Fibroblast of lung (primary cell): Measurements from ENCODE around the gene TOX3. TPM values are rescaled to one million over a fixed set of nuclear protein-coding genes. Genes with fewer than 3 reads are reported as not detected.

Experiments
- DNase-seq, 2 donors: peaks; one replicate each; pipeline versions ENCODE4 v3.0.0 to v3.0.0-alpha.2; 2010; ENCODE audit warnings: low read depth in 2 of 2
- H2AFZ ChIP-seq: 2 replicates; pipeline ENCODE4 v1.5.1; 2012; ENCODE audit warnings: low read length, control low read depth, inconsistent platforms
- H3K27ac ChIP-seq: 2 replicates; pipeline ENCODE4 v1.5.1; 2011; ENCODE audit warnings: low read length, control low read depth; ENCODE audit not compliant: insufficient read depth
- H3K27me3 ChIP-seq: 2 replicates; pipeline ENCODE4 v1.5.1; 2011; ENCODE audit warnings: mild to moderate bottlenecking, low read length; ENCODE audit not compliant: control insufficient read depth, insufficient read depth
- H3K36me3 ChIP-seq: 2 replicates; pipeline ENCODE4 v1.5.1; 2011; ENCODE audit warnings: low read length; ENCODE audit not compliant: control insufficient read depth, insufficient read depth
- H3K4me1 ChIP-seq: 2 replicates; pipeline ENCODE4 v1.5.1; 2011; ENCODE audit warnings: low read length; ENCODE audit not compliant: control insufficient read depth, insufficient read depth; ENCODE audit errors: extremely low read depth
- H3K4me2 ChIP-seq: 2 replicates; pipeline ENCODE4 v1.5.1; 2011; ENCODE audit warnings: low read length, control low read depth; ENCODE audit not compliant: insufficient read depth; ENCODE audit errors: extremely low read depth
- H3K4me3 ChIP-seq, 4 experiments: fragments of 200-600 bp in 1 of 4; sonication (generic) in 1 of 4; replicated peaks in 1 of 4; 2 replicates each; pipeline ENCODE4 v1.5.1; 2011 to 2016; ENCODE audit warnings: low read length in 4 of 4, low read depth in 3 of 4, mild to moderate bottlenecking in 3 of 4, control low read depth in 2 of 4, inconsistent platforms in 1 of 4, mixed read lengths in 1 of 4; ENCODE audit not compliant: insufficient read depth in 1 of 4; ENCODE audit errors: control extremely low read depth in 1 of 4
- H3K79me2 ChIP-seq: 2 replicates; pipeline ENCODE4 v1.5.1; 2012; ENCODE audit warnings: mild to moderate bottlenecking, low read length, inconsistent platforms; ENCODE audit not compliant: control insufficient read depth, insufficient read depth
- H3K9ac ChIP-seq: 2 replicates; pipeline ENCODE4 v1.5.1; 2011; ENCODE audit warnings: mild to moderate bottlenecking, low read length, control low read depth; ENCODE audit not compliant: insufficient read depth
- H3K9me3 ChIP-seq: 2 replicates; pipeline ENCODE4 v1.5.1; 2012; ENCODE audit warnings: low read depth, low read length; ENCODE audit not compliant: control insufficient read depth, insufficient read depth
- H4K20me1 ChIP-seq: 2 replicates; pipeline ENCODE4 v1.5.1; 2011; ENCODE audit warnings: low read length; ENCODE audit not compliant: control insufficient read depth, insufficient read depth; ENCODE audit errors: extremely low read depth
- EZH2 ChIP-seq: IDR thresholded peaks from 2 replicates; pipeline ENCODE4 v1.5.1; 2012; ENCODE audit warnings: low read length, control low read depth, mild to moderate bottlenecking; ENCODE audit errors: missing control alignments
- polyA minus RNA-seq: library from RNA; depleted of rRNA, polyadenylated mRNA; stranded (reverse); fragments of >200 nt; gene quantifications from 2 replicates; pipeline ENCODE4 v1.2.3, GENCODE V29; 2011; ENCODE audit warnings: low replicate concordance
- polyA plus RNA-seq, 2 donors: library from polyadenylated mRNA; depleted of rRNA in 1 of 2; stranded (reverse) in 1 of 2; unstranded in 1 of 2; fragments of >200 nt; gene quantifications; 2 replicates each; pipeline ENCODE4 v1.2.1, GENCODE V29; 2011 to 2012; ENCODE audit warnings: missing spikeins in 1 of 2
- total RNA-seq: library from RNA; depleted of rRNA; stranded (reverse); fragments of >200 nt; gene quantifications from 2 replicates; pipeline ENCODE4 v1.2.1, GENCODE V29; 2014
- TF ChIP-seq, protein P1 (sequence below), 2 donors: IDR thresholded peaks in 1 of 2; conservative IDR thresholded peaks in 1 of 2; 1 replicate in 1 of 2; 2 replicates in 1 of 2; pipeline ENCODE4 v1.5.1; 2011 to 2012; ENCODE audit warnings: low read length in 2 of 2, control low read depth in 1 of 2, inconsistent platforms in 1 of 2, low read depth in 1 of 2, mild to moderate bottlenecking in 1 of 2

The TOX3 gene
- total RNA-seq = not detected in 2 replicates
- not detected in 2 replicates for polyA plus RNA-seq
- polyA plus RNA-seq (2012) = not detected in 2 replicates
- polyA minus RNA-seq = not detected in 2 replicates

DNA sequence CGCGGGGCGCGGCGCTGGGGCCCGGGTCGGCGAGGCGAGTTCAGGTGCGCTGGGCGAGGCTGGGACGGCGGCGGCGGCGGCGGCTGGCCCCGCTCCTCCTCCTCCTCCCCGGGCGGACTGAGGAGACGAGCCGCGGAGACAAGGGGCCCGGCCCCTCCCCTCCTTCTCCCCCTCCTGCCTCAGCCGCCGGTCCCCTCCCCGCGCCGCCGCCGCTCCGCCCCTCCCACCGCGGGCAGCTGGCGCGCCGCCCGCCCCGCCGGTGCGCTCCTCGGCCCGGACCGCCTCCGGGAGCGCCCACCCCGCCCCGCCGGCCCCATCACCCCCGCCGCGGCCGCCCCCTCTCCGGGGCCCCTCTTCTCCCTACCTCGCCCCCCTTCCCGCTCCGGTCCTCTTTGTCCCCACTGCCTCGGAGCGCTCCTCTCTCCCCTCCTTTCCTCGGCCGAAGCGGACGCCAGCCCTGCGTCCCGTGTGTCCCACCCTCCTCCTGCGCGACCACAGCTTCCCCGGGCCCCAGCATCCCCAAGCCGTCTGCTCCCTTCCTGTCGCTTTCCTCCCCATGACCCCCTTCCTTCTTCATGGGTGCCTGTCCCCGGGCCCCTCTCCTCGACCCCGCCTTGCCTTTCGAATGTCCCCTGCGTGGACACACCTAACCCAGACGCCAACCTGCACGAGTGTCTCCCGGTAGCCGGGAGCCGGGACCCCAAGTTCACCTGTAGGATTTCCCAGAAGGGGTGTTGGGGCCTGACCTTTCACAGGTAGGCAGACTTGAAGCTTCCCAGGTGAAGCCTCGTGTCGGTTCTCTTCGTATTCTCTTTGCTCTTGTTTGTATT is at the start of gene TOX3:
Gene TOX3 (minus strand): TSS at position 140 of the 830 bp plus-strand sequence. CDS start 420 bp downstream, outside the sequence.
- Histone ChIP-seq H4K20me1 (no peaks in the 10 kb centered on the region), H3K27ac (no peak within 1 kb of the TSS), H3K4me2 (no peak within 1 kb of the TSS), H3K9me3 (no peaks in the 10 kb centered on the region), H3K9ac (no peak within 1 kb of the TSS), H3K79me2 (no peaks in the 10 kb centered on the region), H3K27me3 (peaks cover 5% of the 10 kb centered on the region), H2AFZ (no peak within 1 kb of the TSS), H3K4me3 (peak within 1 kb of the TSS in 1 of 4 experiments; percentile 51), H3K4me1 (no peaks in the 10 kb centered on the region), H3K36me3 (no peaks in the 10 kb centered on the region)
- peak; percentile 54 for TF ChIP-seq EZH2
- TF ChIP-seq, protein P1, sequence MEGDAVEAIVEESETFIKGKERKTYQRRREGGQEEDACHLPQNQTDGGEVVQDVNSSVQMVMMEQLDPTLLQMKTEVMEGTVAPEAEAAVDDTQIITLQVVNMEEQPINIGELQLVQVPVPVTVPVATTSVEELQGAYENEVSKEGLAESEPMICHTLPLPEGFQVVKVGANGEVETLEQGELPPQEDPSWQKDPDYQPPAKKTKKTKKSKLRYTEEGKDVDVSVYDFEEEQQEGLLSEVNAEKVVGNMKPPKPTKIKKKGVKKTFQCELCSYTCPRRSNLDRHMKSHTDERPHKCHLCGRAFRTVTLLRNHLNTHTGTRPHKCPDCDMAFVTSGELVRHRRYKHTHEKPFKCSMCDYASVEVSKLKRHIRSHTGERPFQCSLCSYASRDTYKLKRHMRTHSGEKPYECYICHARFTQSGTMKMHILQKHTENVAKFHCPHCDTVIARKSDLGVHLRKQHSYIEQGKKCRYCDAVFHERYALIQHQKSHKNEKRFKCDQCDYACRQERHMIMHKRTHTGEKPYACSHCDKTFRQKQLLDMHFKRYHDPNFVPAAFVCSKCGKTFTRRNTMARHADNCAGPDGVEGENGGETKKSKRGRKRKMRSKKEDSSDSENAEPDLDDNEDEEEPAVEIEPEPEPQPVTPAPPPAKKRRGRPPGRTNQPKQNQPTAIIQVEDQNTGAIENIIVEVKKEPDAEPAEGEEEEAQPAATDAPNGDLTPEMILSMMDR (conservative IDR thresholded peaks at IDR 0.05 in 1 of 2, IDR thresholded peaks at IDR 0.05 in 1 of 2; ENCODE audit: low read depth in 1 of 2, low read length in 2 of 2) = no peak
- DNase-seq = no peak

DNA sequence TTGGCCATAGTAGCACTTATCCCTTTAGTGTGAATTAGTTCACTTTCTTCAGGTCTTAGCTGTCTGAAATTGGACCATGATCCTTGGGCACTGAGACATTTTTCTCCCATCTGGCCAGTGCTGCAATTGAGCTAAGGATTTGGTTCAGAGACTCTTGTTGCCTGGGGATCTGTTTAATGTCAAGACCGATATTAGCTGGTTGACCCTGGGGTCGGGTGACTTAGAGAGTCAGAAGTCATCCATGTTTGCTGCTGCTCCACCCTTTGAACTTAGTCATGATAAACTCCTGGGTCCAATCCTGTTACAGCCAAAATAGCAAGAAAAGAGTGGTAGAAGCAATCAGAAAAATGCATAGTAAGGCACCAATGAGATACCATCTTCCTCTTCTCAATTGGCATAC is 45.8 kb upstream of the TOX3 start:
- no peaks in the 10 kb centered on the region for H3K27me3 ChIP-seq
- no peaks in the 10 kb centered on the region for H3K36me3 ChIP-seq
- no peaks in the 10 kb centered on the region for H3K9me3 ChIP-seq
- no peak for TF ChIP-seq EZH2
- TF ChIP-seq, protein P1 (conservative IDR thresholded peaks at IDR 0.05 in 1 of 2, IDR thresholded peaks at IDR 0.05 in 1 of 2; ENCODE audit: low read depth in 1 of 2, low read length in 2 of 2) = no peak
- no peak overlapping the region for H3K4me3 ChIP-seq
- no peak overlapping the region for H2AFZ ChIP-seq
- no peak for DNase-seq
- H4K20me1 ChIP-seq = no peaks in the 10 kb centered on the region
- H3K4me2 ChIP-seq = no peak overlapping the region
- H3K27ac ChIP-seq = no peak overlapping the region
- no peak overlapping the region for H3K9ac ChIP-seq
- H3K4me1 ChIP-seq = no peaks in the 10 kb centered on the region
- H3K79me2 ChIP-seq = no peaks in the 10 kb centered on the region

DNA sequence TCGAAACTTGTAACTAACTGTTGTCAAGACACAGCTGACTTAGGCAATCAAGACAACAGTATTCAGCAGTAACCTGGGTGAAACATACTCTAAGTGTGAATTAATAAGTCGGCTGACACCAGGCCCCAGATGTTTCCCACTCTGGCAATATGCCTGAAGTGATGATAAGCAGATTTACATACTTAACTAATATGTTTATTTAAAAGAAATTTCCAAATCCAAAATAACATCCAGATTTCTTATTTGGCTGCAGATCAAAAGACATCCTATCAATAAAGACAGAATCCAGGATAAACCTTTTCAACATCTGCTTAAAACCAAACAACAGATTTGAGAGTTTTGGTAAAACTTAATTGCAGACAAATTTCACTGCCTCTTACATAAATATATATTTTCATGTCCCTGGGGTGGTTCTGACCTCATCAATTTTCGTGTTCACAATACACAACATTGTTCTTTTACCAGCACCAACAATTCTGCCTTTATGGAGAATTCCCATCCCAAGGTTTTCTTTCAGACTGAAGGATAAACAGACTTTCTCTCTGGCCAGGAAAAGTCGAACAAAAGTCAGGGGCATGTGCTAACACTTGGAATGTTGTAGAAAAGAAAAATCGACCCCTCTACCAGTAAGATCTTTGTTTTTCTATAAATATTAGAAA is 45.1 kb upstream of the TOX3 start:
- Histone ChIP-seq H4K20me1 (no peaks in the 10 kb centered on the region), H3K9me3 (no peaks in the 10 kb centered on the region), H3K9ac (no peak overlapping the region), H3K36me3 (no peaks in the 10 kb centered on the region), H3K4me2 (no peak overlapping the region), H3K4me1 (no peaks in the 10 kb centered on the region), H3K27me3 (no peaks in the 10 kb centered on the region), H3K27ac (no peak overlapping the region), H3K4me3 (no peak overlapping the region), H3K79me2 (no peaks in the 10 kb centered on the region), H2AFZ (no peak overlapping the region)
- TF ChIP-seq, protein P1 (conservative IDR thresholded peaks at IDR 0.05 in 1 of 2, IDR thresholded peaks at IDR 0.05 in 1 of 2; ENCODE audit: low read depth in 1 of 2, low read length in 2 of 2) = no peak
- TF ChIP-seq EZH2 = no peak
- no peak for DNase-seq
